ENCODE measurements around the gene AGFG2.

Gene AGFG2

DNA sequence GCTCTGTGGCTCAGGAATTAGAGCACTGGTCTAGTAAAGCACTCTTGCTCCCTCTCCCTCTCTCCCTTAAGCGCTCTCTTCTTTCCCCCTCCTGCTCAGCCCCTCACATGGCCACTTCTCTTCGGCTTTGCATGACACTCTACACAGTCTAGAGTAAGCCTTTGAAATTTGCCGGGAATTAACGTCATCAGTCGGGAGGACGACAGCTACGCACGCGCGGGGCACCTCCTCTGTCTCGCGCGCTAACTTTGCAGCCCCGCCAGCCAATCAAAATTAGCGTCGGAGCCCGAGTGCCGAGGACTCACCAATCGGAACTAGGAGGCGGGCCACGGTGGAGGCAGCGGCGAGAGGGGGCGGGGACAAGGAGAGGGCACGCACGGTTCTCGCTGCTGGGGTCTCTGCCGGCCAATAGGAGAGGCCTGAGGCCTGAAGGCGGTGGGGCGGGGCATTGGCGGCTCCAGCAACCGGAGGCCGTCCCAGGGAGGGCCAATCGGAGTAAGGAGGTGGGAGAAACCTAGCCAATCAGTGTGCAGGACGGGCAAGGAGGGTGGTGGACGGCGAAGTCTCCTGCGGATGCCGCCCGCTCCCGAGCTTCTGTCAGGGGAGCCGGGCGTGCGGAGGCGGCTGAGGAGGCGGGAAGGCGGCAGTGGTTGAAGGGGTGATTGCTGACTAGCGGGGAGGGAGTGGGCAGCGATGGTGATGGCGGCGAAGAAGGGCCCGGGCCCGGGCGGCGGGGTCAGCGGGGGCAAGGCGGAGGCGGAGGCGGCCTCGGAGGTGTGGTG, at the start of gene AGFG2 (continued):
- TF ChIP-seq, protein P1, sequence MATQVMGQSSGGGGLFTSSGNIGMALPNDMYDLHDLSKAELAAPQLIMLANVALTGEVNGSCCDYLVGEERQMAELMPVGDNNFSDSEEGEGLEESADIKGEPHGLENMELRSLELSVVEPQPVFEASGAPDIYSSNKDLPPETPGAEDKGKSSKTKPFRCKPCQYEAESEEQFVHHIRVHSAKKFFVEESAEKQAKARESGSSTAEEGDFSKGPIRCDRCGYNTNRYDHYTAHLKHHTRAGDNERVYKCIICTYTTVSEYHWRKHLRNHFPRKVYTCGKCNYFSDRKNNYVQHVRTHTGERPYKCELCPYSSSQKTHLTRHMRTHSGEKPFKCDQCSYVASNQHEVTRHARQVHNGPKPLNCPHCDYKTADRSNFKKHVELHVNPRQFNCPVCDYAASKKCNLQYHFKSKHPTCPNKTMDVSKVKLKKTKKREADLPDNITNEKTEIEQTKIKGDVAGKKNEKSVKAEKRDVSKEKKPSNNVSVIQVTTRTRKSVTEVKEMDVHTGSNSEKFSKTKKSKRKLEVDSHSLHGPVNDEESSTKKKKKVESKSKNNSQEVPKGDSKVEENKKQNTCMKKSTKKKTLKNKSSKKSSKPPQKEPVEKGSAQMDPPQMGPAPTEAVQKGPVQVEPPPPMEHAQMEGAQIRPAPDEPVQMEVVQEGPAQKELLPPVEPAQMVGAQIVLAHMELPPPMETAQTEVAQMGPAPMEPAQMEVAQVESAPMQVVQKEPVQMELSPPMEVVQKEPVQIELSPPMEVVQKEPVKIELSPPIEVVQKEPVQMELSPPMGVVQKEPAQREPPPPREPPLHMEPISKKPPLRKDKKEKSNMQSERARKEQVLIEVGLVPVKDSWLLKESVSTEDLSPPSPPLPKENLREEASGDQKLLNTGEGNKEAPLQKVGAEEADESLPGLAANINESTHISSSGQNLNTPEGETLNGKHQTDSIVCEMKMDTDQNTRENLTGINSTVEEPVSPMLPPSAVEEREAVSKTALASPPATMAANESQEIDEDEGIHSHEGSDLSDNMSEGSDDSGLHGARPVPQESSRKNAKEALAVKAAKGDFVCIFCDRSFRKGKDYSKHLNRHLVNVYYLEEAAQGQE (tag by site-specific recombination; IDR thresholded peaks at IDR 0.05): no peak
- TF ChIP-seq SALL2 (tag by site-specific recombination; IDR thresholded peaks at IDR 0.05; ENCODE audit: borderline replicate concordance) (no peak), ZNF658 (tag by site-specific recombination; IDR thresholded peaks at IDR 0.05) (no peak), ZNF473 (tag by site-specific recombination; IDR thresholded peaks at IDR 0.05) (no peak), SCRT1 (tag by site-specific recombination; IDR thresholded peaks at IDR 0.05; ENCODE audit: borderline replicate concordance) (no peak), ZNF211 (tag by site-specific recombination; IDR thresholded peaks at IDR 0.05; ENCODE audit: low read depth) (no peak), ZBTB48 (tag by site-specific recombination; IDR thresholded peaks at IDR 0.05) (no peak), ZNF830 (tag by site-specific recombination; IDR thresholded peaks at IDR 0.05; ENCODE audit: low read depth) (no peak), ZBTB8A (tag by site-specific recombination; IDR thresholded peaks at IDR 0.05) (peak; percentile 78), SP7 (tag by site-specific recombination; IDR thresholded peaks at IDR 0.05) (peak; percentile 73), ZNF433 (tag by site-specific recombination; IDR thresholded peaks at IDR 0.05; ENCODE audit: low read depth) (no peak), ZNF654 (tag by site-specific recombination; IDR thresholded peaks at IDR 0.05; ENCODE audit: low read depth) (no peak), ZNF140 (tag by site-specific recombination; IDR thresholded peaks at IDR 0.05) (no peak), ZSCAN30 (tag by site-specific recombination; IDR thresholded peaks at IDR 0.05) (no peak), ZFP41 (tag by site-specific recombination; IDR thresholded peaks at IDR 0.05; ENCODE audit: borderline replicate concordance) (no peak), ZNF521 (tag by site-specific recombination; IDR thresholded peaks at IDR 0.05) (no peak), ZNF555 (tag by site-specific recombination; conservative IDR thresholded peaks at IDR 0.05) (no peak), ZNF366 (tag by site-specific recombination; conservative IDR thresholded peaks at IDR 0.05) (peak; percentile 86), ZNF214 (tag by site-specific recombination; IDR thresholded peaks at IDR 0.05; ENCODE audit: borderline replicate concordance) (no peak), SP3 (tag by site-specific recombination; IDR thresholded peaks at IDR 0.05) (peak; percentile 96), ZFP37 (tag by site-specific recombination; IDR thresholded peaks at IDR 0.05) (peak; percentile 28; the same call in 1 of the 2 replicates)
- TF ChIP-seq, protein P2, sequence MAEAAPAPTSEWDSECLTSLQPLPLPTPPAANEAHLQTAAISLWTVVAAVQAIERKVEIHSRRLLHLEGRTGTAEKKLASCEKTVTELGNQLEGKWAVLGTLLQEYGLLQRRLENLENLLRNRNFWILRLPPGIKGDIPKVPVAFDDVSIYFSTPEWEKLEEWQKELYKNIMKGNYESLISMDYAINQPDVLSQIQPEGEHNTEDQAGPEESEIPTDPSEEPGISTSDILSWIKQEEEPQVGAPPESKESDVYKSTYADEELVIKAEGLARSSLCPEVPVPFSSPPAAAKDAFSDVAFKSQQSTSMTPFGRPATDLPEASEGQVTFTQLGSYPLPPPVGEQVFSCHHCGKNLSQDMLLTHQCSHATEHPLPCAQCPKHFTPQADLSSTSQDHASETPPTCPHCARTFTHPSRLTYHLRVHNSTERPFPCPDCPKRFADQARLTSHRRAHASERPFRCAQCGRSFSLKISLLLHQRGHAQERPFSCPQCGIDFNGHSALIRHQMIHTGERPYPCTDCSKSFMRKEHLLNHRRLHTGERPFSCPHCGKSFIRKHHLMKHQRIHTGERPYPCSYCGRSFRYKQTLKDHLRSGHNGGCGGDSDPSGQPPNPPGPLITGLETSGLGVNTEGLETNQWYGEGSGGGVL (tag by site-specific recombination; IDR thresholded peaks at IDR 0.05): peak; percentile 99
- TF ChIP-seq, protein P3, sequence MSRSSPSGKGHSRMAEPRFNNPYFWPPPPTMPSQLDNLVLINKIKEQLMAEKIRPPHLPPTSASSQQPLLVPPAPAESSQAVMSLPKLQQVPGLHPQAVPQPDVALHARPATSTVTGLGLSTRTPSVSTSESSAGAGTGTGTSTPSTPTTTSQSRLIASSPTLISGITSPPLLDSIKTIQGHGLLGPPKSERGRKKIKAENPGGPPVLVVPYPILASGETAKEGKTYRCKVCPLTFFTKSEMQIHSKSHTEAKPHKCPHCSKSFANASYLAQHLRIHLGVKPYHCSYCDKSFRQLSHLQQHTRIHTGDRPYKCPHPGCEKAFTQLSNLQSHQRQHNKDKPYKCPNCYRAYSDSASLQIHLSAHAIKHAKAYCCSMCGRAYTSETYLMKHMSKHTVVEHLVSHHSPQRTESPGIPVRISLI (tag by site-specific recombination; IDR thresholded peaks at IDR 0.05): no peak
- TF ChIP-seq, protein P4, sequence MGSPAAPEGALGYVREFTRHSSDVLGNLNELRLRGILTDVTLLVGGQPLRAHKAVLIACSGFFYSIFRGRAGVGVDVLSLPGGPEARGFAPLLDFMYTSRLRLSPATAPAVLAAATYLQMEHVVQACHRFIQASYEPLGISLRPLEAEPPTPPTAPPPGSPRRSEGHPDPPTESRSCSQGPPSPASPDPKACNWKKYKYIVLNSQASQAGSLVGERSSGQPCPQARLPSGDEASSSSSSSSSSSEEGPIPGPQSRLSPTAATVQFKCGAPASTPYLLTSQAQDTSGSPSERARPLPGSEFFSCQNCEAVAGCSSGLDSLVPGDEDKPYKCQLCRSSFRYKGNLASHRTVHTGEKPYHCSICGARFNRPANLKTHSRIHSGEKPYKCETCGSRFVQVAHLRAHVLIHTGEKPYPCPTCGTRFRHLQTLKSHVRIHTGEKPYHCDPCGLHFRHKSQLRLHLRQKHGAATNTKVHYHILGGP (tag by site-specific recombination; IDR thresholded peaks at IDR 0.05): no peak
- TF ChIP-seq, protein P5, sequence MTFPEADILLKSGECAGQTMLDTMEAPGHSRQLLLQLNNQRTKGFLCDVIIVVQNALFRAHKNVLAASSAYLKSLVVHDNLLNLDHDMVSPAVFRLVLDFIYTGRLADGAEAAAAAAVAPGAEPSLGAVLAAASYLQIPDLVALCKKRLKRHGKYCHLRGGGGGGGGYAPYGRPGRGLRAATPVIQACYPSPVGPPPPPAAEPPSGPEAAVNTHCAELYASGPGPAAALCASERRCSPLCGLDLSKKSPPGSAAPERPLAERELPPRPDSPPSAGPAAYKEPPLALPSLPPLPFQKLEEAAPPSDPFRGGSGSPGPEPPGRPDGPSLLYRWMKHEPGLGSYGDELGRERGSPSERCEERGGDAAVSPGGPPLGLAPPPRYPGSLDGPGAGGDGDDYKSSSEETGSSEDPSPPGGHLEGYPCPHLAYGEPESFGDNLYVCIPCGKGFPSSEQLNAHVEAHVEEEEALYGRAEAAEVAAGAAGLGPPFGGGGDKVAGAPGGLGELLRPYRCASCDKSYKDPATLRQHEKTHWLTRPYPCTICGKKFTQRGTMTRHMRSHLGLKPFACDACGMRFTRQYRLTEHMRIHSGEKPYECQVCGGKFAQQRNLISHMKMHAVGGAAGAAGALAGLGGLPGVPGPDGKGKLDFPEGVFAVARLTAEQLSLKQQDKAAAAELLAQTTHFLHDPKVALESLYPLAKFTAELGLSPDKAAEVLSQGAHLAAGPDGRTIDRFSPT (tag by site-specific recombination; IDR thresholded peaks at IDR 0.05): peak; percentile 93
- TF ChIP-seq, protein P6, sequence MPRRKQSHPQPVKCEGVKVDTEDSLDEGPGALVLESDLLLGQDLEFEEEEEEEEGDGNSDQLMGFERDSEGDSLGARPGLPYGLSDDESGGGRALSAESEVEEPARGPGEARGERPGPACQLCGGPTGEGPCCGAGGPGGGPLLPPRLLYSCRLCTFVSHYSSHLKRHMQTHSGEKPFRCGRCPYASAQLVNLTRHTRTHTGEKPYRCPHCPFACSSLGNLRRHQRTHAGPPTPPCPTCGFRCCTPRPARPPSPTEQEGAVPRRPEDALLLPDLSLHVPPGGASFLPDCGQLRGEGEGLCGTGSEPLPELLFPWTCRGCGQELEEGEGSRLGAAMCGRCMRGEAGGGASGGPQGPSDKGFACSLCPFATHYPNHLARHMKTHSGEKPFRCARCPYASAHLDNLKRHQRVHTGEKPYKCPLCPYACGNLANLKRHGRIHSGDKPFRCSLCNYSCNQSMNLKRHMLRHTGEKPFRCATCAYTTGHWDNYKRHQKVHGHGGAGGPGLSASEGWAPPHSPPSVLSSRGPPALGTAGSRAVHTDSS (tag by site-specific recombination; IDR thresholded peaks at IDR 0.05): no peak
- TF ChIP-seq, protein P7, sequence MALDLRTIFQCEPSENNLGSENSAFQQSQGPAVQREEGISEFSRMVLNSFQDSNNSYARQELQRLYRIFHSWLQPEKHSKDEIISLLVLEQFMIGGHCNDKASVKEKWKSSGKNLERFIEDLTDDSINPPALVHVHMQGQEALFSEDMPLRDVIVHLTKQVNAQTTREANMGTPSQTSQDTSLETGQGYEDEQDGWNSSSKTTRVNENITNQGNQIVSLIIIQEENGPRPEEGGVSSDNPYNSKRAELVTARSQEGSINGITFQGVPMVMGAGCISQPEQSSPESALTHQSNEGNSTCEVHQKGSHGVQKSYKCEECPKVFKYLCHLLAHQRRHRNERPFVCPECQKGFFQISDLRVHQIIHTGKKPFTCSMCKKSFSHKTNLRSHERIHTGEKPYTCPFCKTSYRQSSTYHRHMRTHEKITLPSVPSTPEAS (tag by site-specific recombination; IDR thresholded peaks at IDR 0.05): no peak
